ENCODE measurements around the gene YPEL5.
"Not testable (repeated sequence)": the region's sequence is repeated elsewhere in the genome, so short reads cannot be mapped to it uniquely, and the experiment has no call there.

The YPEL5 gene

GRCh38 chr2:30115141-30115980 lies 31.4 kb upstream of the YPEL5 start:
- peaks cover 9% of the 10 kb centered on the region for H3K4me1 Mint-ChIP-seq
- no peak overlapping the region for H3K27ac Mint-ChIP-seq
- no peaks in the 10 kb centered on the region for H3K9me3 Mint-ChIP-seq
- no peaks in the 10 kb centered on the region for H3K27me3 Mint-ChIP-seq
- H3K36me3 Mint-ChIP-seq (ENCODE audit: low read depth): no peaks in the 10 kb centered on the region
- DNase-seq (peak; percentile 75), ATAC-seq (peak; percentile 49)
- no peak overlapping the region for H3K4me3 Mint-ChIP-seq

- Mint-ChIP-seq H3K4me1 (peaks cover 9% of the 10 kb centered on the region), H3K9me3 (no peaks in the 10 kb centered on the region), H3K4me3 (no peak overlapping the region), H3K27me3 (no peaks in the 10 kb centered on the region), H3K27ac (no peak overlapping the region), H3K36me3 (ENCODE audit: low read depth) (no peaks in the 10 kb centered on the region)
- DNase-seq: no peak
- no peak for ATAC-seq
These were observed 30.9 kb upstream of the YPEL5 start for GRCh38 chr2:30115981-30116285.

DNA sequence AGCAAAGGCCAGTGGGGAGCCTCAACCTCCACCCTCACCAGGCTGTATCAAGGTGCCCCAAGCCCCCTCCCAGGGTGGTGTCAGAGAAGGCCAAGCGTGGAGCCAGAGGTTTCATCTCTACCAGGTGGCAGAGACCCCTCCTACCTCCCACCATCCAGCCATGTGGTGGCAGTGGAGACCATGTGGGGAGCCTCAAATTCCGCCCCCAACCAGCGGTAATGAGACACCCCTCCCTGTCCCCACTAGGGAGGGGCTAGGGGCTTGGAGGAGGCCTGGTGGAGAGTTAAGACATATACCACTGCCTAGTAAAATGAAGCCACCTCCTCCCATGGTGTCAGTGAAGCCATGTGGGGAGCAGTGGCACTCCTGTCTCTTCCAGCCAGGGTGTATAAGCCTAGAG lies 24.4 kb upstream of the YPEL5 start:
- Mint-ChIP-seq H3K27me3 (no peaks in the 10 kb centered on the region), H3K9me3 (no peaks in the 10 kb centered on the region), H3K4me3 (no peak overlapping the region), H3K4me1 (peaks cover 5% of the 10 kb centered on the region), H3K27ac (no peak overlapping the region), H3K36me3 (ENCODE audit: low read depth) (no peaks in the 10 kb centered on the region)
- ATAC-seq (no peak), DNase-seq (no peak)

GRCh38 chr2:30127016-30127893 lies 19.6 kb upstream of the YPEL5 start:
- Mint-ChIP-seq H3K27ac (no peak overlapping the region), H3K4me3 (no peak overlapping the region), H3K36me3 (ENCODE audit: low read depth) (no peaks in the 10 kb centered on the region), H3K9me3 (no peaks in the 10 kb centered on the region), H3K4me1 (no peaks in the 10 kb centered on the region), H3K27me3 (no peaks in the 10 kb centered on the region)
- DNase-seq (no peak), ATAC-seq (no peak)

- no peaks in the 10 kb centered on the region for H3K36me3 Mint-ChIP-seq (ENCODE audit: low read depth)
- H3K9me3 Mint-ChIP-seq: no peaks in the 10 kb centered on the region
- DNase-seq: no peak
- no peak overlapping the region for H3K27ac Mint-ChIP-seq
- H3K4me3 Mint-ChIP-seq: no peak overlapping the region
- H3K27me3 Mint-ChIP-seq: no peaks in the 10 kb centered on the region
- ATAC-seq: no peak
- peaks cover 25% of the 10 kb centered on the region for H3K4me1 Mint-ChIP-seq
These were observed 12.2 kb upstream of the YPEL5 start for GRCh38 chr2:30134582-30134981.

GRCh38 chr2:30135541-30135940 lies 11.3 kb upstream of the YPEL5 start:
- no peaks in the 10 kb centered on the region for H3K27me3 Mint-ChIP-seq
- DNase-seq: no peak
- H3K4me1 Mint-ChIP-seq: peaks cover 32% of the 10 kb centered on the region
- no peaks in the 10 kb centered on the region for H3K9me3 Mint-ChIP-seq
- ATAC-seq: no peak
- H3K36me3 Mint-ChIP-seq (ENCODE audit: low read depth): no peaks in the 10 kb centered on the region
- no peak overlapping the region for H3K4me3 Mint-ChIP-seq
- H3K27ac Mint-ChIP-seq: no peak overlapping the region

GRCh38 chr2:30136764-30137444 lies 9.9 kb upstream of the YPEL5 start:
- H3K9me3 Mint-ChIP-seq: no peaks in the 10 kb centered on the region
- H3K4me3 Mint-ChIP-seq: no peak overlapping the region
- peaks cover 32% of the 10 kb centered on the region for H3K4me1 Mint-ChIP-seq
- no peaks in the 10 kb centered on the region for H3K27me3 Mint-ChIP-seq
- ATAC-seq: peak; percentile 62
- H3K27ac Mint-ChIP-seq: peak overlapping the region; percentile 62
- no peak for DNase-seq
- no peaks in the 10 kb centered on the region for H3K36me3 Mint-ChIP-seq (ENCODE audit: low read depth)

GRCh38 chr2:30139131-30139870 lies 7.5 kb upstream of the YPEL5 start:
- Mint-ChIP-seq H3K27ac (peak overlapping the region; percentile 80), H3K9me3 (no peaks in the 10 kb centered on the region), H3K27me3 (no peaks in the 10 kb centered on the region), H3K4me1 (peaks cover 43% of the 10 kb centered on the region), H3K36me3 (ENCODE audit: low read depth) (no peaks in the 10 kb centered on the region), H3K4me3 (peak overlapping the region; percentile 51)
- ATAC-seq: peak; percentile 55
- DNase-seq: peak; percentile 25

DNA sequence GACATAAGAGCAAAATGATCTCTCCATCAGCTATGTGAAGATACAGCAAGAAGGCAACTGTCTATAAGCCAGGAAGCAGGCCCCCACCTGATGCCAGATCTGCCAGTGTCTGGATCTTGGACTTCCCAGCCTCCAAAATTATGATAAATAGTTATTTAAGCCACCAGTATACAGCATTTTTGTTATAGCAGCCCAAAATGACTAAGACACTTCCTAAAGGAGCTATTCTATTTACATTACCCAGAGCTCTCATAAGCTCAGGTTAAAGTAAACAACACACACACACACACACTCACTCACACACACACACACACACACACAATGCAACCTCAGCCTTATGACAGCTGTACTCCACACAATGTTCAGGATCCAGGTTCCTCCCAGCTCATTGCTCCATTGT lies 5.7 kb upstream of the YPEL5 start:
- H3K9me3 Mint-ChIP-seq: no peaks in the 10 kb centered on the region
- H3K4me1 Mint-ChIP-seq: peaks cover 53% of the 10 kb centered on the region
- H3K27me3 Mint-ChIP-seq: no peaks in the 10 kb centered on the region
- DNase-seq: no peak
- no peaks in the 10 kb centered on the region for H3K36me3 Mint-ChIP-seq (ENCODE audit: low read depth)
- H3K4me3 Mint-ChIP-seq: no peak overlapping the region
- no peak overlapping the region for H3K27ac Mint-ChIP-seq
- ATAC-seq: no peak

- ATAC-seq (no peak), DNase-seq (no peak)
- H3K36me3 Mint-ChIP-seq (ENCODE audit: low read depth): peaks cover 10% of the 10 kb centered on the region
- no peak overlapping the region for H3K4me3 Mint-ChIP-seq
- peak overlapping the region; percentile 10 for H3K27ac Mint-ChIP-seq
- no peaks in the 10 kb centered on the region for H3K9me3 Mint-ChIP-seq
- no peaks in the 10 kb centered on the region for H3K27me3 Mint-ChIP-seq
- peaks cover 48% of the 10 kb centered on the region for H3K4me1 Mint-ChIP-seq
These were observed 2.5 kb upstream of the YPEL5 start for GRCh38 chr2:30144260-30144659.

- Mint-ChIP-seq H3K36me3 (ENCODE audit: low read depth) (peaks cover 14% of the 10 kb centered on the region), H3K4me1 (peaks cover 48% of the 10 kb centered on the region)
- not testable (repeated sequence) for ATAC-seq, H3K9me3 Mint-ChIP-seq, H3K4me3 Mint-ChIP-seq, DNase-seq, H3K27me3 Mint-ChIP-seq, H3K27ac Mint-ChIP-seq
These were observed 1.9 kb upstream of the YPEL5 start for GRCh38 chr2:30144951-30145350.

- peak overlapping the region; percentile 77 for H3K4me3 Mint-ChIP-seq
- DNase-seq (no peak), ATAC-seq (no peak)
- H3K9me3 Mint-ChIP-seq: no peaks in the 10 kb centered on the region
- peak overlapping the region; percentile 82 for H3K27ac Mint-ChIP-seq
- H3K27me3 Mint-ChIP-seq: no peaks in the 10 kb centered on the region
- H3K36me3 Mint-ChIP-seq (ENCODE audit: low read depth): peaks cover 22% of the 10 kb centered on the region
- peaks cover 54% of the 10 kb centered on the region for H3K4me1 Mint-ChIP-seq
These were observed 926 bp upstream of the YPEL5 start for GRCh38 chr2:30145826-30146336.

- Mint-ChIP-seq H3K4me1 (peaks cover 65% of the 10 kb centered on the region), H3K27ac (no peak overlapping the region)
- no peak for ATAC-seq
These were observed 448 bp downstream of the YPEL5 start for GRCh38 chr2:30147196-30147714.

More at GRCh38 chr2:30147196-30147714, 448 bp downstream of the YPEL5 start:
- H3K36me3 Mint-ChIP-seq (ENCODE audit: low read depth): peaks cover 27% of the 10 kb centered on the region
- peak overlapping the region; percentile 84 for H3K4me3 Mint-ChIP-seq
- no peaks in the 10 kb centered on the region for H3K9me3 Mint-ChIP-seq
- H3K27me3 Mint-ChIP-seq: no peaks in the 10 kb centered on the region
- peak; percentile 36 for DNase-seq
